K562 (cell line): ENCODE data around the gene BCHE.

Experiments used
- FOXA3 ChIP-seq, 2 experiments: fragments of 450-650 bp in 1 of 2; sonication (generic) in 1 of 2; formaldehyde crosslinking; IDR thresholded peaks in 1 of 2; conservative IDR thresholded peaks in 1 of 2; 2 replicates each; pipeline versions ENCODE4 v1.4.0 to v1.8.0; 2020 to 2022; ENCODE audit warnings: mild to moderate bottlenecking in 2 of 2, missing genetic modification reagents in 1 of 2
- HNRNPK ChIP-seq: fragments of 200-400 bp; formaldehyde crosslinking; IDR thresholded peaks from one replicate; pipeline ENCODE4 v1.6.1; 2018; ENCODE audit warnings: mild to moderate bottlenecking, low read depth, low read length; ENCODE audit not compliant: poor library complexity, severe bottlenecking
- SMAD4 ChIP-seq: fragments of 250-450 bp; sonication (Bioruptor Pico); conservative IDR thresholded peaks from 2 replicates; pipeline ENCODE4 v1.8.0; 2021; ENCODE audit warnings: inconsistent platforms, mild to moderate bottlenecking, moderate library complexity
- ZNF766 ChIP-seq: fragments of 200-800 bp; sonication (Bioruptor generic); conservative IDR thresholded peaks from 2 replicates; pipeline ENCODE4 v1.6.1; 2016; ENCODE audit warnings: missing genetic modification characterization, missing compliant biosample characterization
- TF ChIP-seq, protein P1 (sequence below), 3 experiments: IDR thresholded peaks in 2 of 3; conservative IDR thresholded peaks in 1 of 3; 2 replicates each; pipeline ENCODE4 v1.5.1; 2011 to 2012; ENCODE audit warnings: low read length in 3 of 3, mild to moderate bottlenecking in 3 of 3, control low read depth in 2 of 3, improper control_type of control experiment in 1 of 3, inconsistent platforms in 1 of 3, low read depth in 1 of 3, mixed read lengths in 1 of 3, moderate library complexity in 1 of 3; ENCODE audit not compliant: insufficient read depth in 2 of 3
- TF ChIP-seq, protein P2 (sequence below): fragments of 250-450 bp; sonication (Bioruptor Pico); IDR thresholded peaks from 2 replicates; pipeline ENCODE4 v1.4.0; 2020; ENCODE audit warnings: mild to moderate bottlenecking, moderate library complexity

DNA sequence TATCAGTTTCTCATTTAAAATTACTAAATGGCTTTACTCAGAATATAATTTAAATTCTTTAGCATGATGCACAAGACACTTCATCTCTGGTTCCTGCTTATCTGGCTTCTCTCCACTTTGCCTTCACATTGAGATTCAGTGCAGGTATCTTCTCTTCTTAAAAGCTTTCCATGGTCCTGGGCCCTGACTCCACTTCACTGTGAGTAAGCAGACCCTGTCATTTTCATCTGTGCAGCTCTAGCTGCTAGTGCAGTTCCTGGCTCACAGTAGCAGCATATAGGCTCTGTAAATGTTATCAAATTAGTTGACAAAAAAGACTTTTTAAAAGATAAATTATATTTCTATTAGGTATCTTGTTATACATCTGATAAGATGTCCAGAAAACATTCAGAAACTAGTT, 58.8 kb downstream of the BCHE start:
- TF ChIP-seq, protein P1, sequence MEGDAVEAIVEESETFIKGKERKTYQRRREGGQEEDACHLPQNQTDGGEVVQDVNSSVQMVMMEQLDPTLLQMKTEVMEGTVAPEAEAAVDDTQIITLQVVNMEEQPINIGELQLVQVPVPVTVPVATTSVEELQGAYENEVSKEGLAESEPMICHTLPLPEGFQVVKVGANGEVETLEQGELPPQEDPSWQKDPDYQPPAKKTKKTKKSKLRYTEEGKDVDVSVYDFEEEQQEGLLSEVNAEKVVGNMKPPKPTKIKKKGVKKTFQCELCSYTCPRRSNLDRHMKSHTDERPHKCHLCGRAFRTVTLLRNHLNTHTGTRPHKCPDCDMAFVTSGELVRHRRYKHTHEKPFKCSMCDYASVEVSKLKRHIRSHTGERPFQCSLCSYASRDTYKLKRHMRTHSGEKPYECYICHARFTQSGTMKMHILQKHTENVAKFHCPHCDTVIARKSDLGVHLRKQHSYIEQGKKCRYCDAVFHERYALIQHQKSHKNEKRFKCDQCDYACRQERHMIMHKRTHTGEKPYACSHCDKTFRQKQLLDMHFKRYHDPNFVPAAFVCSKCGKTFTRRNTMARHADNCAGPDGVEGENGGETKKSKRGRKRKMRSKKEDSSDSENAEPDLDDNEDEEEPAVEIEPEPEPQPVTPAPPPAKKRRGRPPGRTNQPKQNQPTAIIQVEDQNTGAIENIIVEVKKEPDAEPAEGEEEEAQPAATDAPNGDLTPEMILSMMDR (IDR thresholded peaks at IDR 0.05 in 2 of 3, conservative IDR thresholded peaks at IDR 0.05 in 1 of 3; ENCODE audit: insufficient read depth in 2 of 3, low read depth in 1 of 3, low read length in 3 of 3), result no peak
- TF ChIP-seq, protein P2, sequence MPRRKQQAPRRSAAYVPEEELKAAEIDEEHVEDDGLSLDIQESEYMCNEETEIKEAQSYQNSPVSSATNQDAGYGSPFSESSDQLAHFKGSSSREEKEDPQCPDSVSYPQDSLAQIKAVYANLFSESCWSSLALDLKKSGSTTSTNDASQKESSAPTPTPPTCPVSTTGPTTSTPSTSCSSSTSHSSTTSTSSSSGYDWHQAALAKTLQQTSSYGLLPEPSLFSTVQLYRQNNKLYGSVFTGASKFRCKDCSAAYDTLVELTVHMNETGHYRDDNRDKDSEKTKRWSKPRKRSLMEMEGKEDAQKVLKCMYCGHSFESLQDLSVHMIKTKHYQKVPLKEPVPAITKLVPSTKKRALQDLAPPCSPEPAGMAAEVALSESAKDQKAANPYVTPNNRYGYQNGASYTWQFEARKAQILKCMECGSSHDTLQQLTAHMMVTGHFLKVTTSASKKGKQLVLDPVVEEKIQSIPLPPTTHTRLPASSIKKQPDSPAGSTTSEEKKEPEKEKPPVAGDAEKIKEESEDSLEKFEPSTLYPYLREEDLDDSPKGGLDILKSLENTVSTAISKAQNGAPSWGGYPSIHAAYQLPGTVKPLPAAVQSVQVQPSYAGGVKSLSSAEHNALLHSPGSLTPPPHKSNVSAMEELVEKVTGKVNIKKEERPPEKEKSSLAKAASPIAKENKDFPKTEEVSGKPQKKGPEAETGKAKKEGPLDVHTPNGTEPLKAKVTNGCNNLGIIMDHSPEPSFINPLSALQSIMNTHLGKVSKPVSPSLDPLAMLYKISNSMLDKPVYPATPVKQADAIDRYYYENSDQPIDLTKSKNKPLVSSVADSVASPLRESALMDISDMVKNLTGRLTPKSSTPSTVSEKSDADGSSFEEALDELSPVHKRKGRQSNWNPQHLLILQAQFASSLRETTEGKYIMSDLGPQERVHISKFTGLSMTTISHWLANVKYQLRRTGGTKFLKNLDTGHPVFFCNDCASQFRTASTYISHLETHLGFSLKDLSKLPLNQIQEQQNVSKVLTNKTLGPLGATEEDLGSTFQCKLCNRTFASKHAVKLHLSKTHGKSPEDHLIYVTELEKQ, result no peak
- TF ChIP-seq HNRNPK (no peak), FOXA3 (CRISPR knock-in tag; conservative IDR thresholded peaks at IDR 0.05 in 1 of 2, IDR thresholded peaks at IDR 0.05 in 1 of 2) (no peak), SMAD4 (CRISPR knock-in tag) (no peak), ZNF766 (CRISPR knock-in tag) (no peak)
